ENCODE results near the gene MYL2.

The MYL2 gene

DNA sequence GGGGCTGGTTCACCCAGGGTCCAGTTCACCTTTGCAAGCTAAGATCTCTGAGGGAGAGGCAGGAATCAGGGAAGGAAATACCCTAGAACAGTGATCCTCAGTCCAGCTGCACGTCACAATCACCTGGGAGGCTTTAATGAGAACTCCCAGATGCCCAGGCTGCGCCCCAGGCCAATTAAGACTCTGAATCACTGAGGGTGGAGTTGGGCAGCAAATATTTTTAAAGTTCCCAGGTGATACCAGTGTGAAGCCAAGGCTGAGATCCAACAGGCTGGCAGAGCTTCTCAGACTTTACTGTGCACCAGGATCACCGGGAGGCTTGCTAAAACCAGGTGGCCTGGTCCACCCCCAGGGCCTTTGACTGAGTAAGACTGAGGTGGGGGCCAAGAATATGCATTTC, 23.8 kb downstream of the MYL2 start:
- no peak for DNase-seq (ENCODE audit: low spot score)

DNA sequence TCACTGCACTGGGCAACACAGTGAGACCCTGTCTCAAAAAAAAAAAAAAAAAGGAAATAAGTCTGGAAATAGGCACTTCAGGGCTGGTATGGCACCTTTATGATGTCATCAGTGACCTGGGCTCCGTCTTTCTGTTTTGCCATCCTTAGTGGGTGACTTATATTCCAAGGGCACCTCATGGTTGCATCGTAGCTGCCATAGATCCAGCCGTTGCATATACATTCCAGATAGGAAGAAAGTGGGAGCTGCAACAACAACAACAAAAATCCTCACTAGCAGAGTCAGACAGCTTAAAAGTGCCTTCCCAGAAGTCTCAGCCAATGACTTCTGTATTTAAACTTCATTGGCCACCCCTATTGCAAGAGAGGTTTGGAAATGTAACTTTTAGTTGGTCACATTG, 26.4 kb downstream of the MYL2 start:
- DNase-seq (ENCODE audit: low spot score): no peak

DNA sequence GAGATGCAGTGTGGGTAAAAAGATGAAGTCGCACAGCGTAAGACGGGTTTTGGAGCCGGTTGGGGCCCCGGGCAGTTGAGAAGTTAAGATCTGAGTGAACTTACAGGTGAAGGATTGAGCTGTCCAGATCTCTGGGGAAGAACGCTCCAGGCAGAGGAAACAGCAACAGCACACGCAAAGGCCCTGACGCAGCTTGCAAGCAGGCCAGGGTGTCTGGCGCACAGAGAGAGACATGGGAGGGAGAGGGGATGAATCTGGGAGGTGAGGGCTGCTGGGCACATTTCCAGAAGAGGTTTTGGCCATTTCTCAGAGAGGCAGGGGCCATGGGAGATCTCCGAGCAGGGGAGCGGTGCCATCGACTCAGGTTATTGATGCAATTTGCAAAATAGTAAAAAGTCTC, 31.0 kb downstream of the MYL2 start:
- no peak for DNase-seq (ENCODE audit: low spot score)

DNA sequence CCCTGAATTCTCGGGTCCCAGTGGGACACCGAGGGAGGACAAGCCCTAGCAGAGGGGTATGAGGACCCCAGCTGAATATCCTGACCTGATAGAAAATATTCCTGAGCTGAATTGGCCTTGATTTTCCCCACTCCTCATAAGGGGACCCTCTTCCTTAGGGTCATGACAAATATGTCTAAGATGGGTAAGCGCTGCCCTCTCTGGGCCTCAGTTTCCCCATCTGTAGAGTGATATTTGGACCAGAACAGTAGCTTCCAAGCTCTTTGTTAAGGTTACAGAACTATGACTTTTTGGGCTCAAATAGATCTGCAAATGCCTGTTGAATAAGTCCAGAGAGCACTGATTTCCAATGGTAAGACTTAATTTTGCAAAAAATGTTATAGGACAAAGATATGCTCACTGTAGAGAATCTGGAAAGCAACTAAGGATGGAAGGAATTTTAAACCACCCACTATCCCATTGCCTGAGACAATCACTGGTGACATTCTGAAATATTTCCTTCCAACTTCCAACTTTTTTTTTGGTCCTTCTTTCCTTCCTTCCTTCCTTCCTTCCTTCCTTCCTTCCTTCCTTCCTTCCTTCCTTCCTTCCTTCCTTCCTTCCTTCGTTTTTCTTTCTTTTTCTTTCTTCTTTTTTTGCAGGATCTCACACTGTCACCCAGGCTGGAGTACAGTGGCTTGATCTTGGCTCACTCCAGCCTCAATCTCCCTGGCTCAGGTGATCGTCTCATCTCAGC, 32.0 kb downstream of the MYL2 start:
- no peak for DNase-seq (ENCODE audit: low spot score)

DNA sequence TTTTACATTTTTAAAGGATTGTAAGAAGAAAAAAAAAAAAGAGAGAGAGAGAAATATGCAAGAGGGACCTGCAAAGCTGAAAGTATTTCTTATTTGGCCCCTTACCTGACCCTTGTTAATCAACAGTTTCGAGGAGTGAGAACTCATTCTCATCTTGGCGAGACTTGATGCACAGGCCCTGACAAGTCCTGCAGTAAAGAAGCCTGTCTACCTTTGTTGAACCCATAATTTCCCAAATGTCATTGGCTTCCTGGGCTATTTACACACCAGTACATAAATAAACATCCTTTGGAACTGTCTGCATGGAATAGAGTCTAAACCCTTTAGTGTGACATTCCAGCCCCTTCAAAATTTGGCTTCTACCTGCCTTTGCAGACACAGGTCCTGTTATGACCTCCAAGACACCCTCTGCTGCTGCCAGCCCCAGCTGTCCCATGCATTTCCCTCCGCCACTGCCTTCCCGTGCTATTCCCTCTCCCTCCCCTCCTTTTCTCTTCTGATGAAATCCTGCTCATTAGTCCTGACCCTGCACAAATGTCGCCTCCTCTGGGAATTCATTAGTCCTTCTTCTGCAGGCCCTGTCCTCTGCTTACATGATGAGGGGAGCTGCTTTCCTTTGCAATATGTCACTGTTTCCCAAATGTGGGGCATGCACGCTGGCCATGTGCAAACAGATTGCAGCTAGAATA, 35.1 kb downstream of the MYL2 start:
- no peak for DNase-seq (ENCODE audit: low spot score)

DNA sequence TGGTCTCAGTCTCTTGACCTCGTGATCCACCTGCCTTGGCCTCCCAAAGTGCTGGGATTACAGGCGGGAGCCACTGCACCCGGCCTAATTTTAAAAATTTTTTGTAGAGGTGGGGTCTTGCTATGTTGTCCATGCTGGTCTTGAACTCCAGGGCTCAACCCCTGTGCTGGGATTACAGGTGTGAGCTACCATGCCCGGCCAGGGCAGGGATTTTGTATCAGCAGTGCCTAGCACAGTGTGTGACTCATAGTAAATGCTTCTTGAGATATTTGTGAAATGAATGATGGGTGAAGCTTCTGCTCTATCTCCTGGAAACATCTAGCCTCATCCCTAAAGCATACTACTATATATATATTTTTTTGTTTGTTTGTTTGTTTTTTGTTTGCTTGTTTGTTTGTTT, 37.1 kb downstream of the MYL2 start:
- DNase-seq (ENCODE audit: low spot score): no peak

DNA sequence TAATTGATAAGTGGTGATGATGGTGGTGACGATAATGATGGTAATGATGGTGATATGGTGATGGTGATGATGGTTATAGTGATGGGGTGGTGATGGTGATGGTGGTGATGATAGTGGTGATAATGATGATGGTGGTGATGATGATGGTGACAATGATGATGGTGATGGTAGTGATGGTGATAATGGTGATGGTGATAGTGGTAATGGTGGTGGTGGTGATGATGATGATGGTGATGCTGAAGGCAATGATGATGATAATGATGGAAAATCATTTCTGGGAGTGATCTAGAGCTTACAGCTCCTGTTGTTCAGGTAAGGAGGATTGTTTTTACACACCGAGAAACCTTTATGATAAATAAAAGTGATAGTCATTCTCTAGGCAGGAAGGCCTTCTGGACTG, 39.7 kb downstream of the MYL2 start:
- DNase-seq (ENCODE audit: low spot score): no peak

DNA sequence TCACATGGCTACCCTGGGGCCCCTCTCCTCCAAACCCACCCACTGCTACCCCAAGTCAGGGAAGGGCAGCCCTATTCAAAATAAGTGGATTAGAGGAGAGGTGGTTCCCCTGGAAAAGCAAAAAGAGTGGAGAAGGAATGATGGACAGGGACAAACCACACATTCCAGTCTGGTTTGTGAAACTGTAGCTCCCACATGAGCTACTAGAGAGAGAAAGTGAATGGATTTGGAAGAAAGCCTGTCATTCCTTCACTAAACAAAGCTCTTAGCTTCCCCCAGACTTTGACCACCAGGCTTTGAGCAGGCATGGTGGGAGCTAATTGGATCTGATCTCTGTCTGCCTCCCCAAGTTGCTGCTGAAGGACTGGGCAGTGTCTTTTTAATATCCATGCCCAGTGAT, 45.6 kb downstream of the MYL2 start:
- DNase-seq (ENCODE audit: low spot score): no peak

DNA sequence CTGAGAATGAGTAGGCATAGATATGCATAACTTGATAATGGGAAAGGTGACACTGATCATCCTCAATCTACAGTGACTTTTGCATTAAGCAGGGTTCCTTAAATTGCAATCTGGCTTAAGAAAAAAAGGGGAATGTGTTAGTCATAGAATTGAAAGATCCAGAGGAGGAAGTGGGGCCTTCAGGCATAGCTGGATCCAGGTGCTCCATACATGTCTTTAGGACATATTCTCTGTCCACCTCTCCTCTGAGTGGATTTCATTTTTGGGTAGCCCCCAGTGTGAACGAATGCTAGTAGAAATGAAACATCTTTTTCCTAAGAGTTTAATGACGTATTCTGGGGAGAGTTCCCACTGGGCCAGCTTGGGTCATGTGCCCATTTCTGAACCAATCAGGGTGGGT, 46.0 kb downstream of the MYL2 start:
- DNase-seq (ENCODE audit: low spot score): no peak

DNA sequence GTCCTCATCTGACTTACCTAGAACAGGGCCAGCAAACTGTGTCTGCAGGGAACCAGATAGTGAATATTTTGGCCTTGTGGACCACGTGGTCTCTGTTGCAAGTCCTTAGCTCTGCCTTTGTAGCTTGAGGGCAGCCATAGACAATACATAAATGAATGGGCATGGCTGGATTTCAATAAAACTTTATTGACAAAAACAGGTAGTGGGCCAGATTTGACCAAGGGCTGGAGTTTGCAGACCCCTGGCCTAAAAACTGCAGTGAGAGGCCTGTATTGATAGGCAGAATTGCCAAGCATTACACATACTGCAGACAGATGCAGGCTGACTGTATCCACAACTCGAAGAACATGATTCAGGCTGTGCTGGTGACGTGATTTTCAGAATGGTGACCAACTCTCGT, 48.3 kb downstream of the MYL2 start:
- DNase-seq (ENCODE audit: low spot score): no peak

DNA sequence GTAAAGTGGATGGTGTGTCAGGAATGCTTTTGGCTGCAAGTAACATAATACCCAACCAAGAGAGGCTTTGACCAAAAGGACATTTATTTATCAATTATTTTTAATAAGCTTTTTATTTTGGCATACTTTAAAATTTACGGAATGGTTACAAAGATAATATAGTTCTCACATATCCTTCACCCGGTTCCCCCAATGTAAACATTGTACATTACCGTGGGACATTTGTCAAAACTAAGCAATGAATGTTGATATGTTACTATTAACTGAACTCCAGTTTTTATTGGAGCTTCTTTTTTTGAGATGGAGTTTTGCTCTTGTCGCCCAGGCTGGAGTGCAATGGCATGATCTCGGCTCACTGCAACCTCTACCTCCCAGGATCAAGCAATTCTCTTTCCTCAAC, 50.6 kb downstream of the MYL2 start:
- no peak for DNase-seq (ENCODE audit: low spot score)

DNA sequence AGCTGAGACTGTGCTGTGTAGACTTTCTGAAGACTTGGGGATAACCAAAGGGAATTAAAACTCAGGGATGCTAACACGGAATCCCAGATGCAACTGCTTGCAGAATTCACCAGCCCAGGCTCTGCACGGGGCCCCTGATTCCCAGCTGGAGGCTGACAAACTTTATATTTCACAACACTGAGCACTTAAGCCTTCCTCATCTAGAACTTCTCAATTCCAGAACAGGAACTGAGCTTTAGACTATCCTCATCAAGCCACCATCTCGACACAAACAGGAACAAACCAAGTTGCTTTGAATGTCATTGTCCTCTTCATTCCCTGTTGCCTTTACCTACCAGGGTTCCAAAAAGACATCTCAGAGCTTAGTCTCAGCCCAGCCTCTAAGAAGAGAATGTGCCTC, 51.4 kb downstream of the MYL2 start:
- no peak for DNase-seq (ENCODE audit: low spot score)

DNA sequence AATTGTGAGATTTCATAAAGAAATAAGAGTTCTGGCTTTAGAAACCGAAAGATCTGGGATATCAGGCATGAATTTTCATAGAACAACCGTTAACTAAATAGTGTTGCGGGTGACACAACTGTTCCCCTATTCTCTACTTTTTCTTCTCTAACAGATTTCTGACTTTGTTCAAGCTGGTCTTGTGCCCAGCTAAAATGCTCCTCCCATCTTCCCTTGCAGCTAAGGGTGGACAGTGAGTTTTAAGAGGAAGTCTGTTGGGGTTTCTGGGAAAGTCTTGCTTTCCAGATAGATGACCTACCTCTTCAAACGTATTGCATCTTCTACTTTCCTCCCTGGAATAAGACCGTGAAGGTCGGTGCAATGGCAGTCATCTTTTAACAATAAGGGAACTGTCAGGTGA, 54.9 kb downstream of the MYL2 start:
- no peak for DNase-seq (ENCODE audit: low spot score)

DNA sequence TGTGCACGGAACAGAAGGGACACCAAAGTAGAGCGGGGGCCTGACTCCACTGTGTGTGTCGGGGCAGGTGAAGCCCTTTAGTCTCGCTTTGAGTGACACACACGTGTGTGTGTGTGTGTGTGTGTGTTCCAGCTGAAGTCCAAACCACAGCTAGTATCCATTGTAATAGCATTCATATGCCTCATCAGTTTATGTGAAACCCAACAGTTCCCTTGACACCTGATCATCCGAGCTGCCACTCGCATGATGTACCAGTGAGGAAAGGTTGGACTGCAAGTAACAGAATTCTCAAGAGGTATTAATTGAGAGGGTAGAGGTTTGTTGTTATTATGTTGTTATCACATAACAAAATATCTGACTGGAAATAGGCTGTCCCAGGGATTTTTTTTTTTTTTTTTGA, 57.2 kb downstream of the MYL2 start:
- DNase-seq (ENCODE audit: low spot score): no peak

DNA sequence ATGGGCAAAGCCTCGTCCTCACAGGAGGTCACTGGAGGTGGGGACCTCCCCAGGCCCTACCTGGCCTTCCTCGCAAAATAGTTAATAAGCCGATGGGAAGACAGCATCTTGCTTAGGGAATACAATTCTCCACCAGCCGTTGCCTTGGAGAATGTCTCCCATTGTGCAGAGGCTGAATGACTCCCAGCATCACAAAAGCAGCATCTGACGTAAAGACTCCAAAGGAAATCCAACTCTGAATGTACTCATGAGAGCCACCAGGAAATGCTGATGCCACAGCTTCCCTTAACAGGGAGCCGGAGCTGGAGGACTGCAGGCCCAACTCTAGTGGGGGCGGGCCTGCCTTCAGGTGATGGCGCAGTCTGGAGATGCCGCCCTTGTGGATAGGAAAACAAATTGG, 58.0 kb downstream of the MYL2 start:
- DNase-seq (ENCODE audit: low spot score): no peak

DNA sequence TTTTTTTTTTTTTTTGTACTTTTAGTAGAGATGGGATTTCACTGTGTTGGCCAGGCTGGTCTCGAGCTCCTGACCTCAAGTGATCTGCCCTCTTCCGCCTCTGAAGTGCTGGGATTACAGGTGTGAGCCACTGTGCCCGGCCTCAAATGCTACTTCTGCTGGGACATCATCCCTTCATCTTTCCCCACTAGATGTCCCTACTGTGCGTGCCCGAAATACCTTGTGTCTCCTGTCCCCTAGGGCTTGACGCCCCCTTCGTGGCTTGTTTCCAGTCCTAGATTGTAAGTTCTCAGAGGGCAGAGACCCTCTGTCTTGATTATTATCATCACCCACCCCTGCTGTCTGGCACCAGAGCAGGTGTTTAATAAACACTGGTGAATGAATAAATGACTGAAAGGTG, 58.6 kb downstream of the MYL2 start:
- no peak for DNase-seq (ENCODE audit: low spot score)
